ENCODE data around the gene TACSTD2.
"Not testable (repeated sequence)": the region's sequence is repeated elsewhere in the genome, so short reads cannot be mapped to it uniquely, and the experiment has no call there.

DNA sequence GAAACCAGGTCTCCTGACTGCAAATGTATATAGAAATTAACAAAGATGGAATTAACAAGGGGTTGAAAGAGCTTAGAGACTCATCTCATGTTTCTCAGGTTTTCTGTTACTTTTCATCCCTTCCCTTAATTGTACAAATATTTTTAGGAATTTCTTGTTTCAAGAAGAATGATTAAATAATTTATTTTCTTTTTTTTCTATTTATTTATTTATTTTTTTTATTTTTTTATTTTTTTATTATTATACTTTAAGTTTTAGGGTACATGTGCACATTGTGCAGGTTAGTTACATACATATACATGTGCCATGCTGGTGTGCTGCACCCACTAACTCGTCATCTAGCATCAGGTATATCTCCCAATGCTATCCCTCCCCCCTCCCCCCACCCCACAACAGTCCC is 5.1 kb upstream of the TACSTD2 start:
- TF ChIP-seq, protein P1, sequence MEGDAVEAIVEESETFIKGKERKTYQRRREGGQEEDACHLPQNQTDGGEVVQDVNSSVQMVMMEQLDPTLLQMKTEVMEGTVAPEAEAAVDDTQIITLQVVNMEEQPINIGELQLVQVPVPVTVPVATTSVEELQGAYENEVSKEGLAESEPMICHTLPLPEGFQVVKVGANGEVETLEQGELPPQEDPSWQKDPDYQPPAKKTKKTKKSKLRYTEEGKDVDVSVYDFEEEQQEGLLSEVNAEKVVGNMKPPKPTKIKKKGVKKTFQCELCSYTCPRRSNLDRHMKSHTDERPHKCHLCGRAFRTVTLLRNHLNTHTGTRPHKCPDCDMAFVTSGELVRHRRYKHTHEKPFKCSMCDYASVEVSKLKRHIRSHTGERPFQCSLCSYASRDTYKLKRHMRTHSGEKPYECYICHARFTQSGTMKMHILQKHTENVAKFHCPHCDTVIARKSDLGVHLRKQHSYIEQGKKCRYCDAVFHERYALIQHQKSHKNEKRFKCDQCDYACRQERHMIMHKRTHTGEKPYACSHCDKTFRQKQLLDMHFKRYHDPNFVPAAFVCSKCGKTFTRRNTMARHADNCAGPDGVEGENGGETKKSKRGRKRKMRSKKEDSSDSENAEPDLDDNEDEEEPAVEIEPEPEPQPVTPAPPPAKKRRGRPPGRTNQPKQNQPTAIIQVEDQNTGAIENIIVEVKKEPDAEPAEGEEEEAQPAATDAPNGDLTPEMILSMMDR (IDR thresholded peaks at IDR 0.05): not testable (repeated sequence)
- TF ChIP-seq POLR2A (IDR thresholded peaks at IDR 0.05): not testable (repeated sequence)
